Type B pancreatic cell (in vitro differentiated cells): ENCODE results near the gene NRCAM. TPM values are rescaled to one million over a fixed set of nuclear protein-coding genes. Genes with fewer than 3 reads are reported as not detected.
A peak's percentile ranks its signal among the peaks of the same experiment; 100 is the strongest.

Source experiments
- DNase-seq: peaks from one replicate; pipeline ENCODE4 v3.0.0; 2021; ENCODE audit warnings: mixed read lengths; ENCODE audit not compliant: unreplicated experiment; ENCODE audit errors: extremely low spot score
- H3K27ac Mint-ChIP-seq: 2 replicates; pipeline ENCODE4 v1.8.0; 2021; ENCODE audit warnings: mild to moderate bottlenecking, mixed read lengths
- H3K27me3 Mint-ChIP-seq: 2 replicates; pipeline ENCODE4 v1.8.0; 2021; ENCODE audit warnings: mixed read lengths
- H3K36me3 Mint-ChIP-seq: 2 replicates; pipeline ENCODE4 v1.8.0; 2021; ENCODE audit warnings: mixed read lengths
- H3K4me1 Mint-ChIP-seq: one replicate; pipeline ENCODE4 v1.8.0; 2021; ENCODE audit warnings: mixed read lengths; ENCODE audit not compliant: unreplicated experiment
- H3K4me3 Mint-ChIP-seq: 2 replicates; pipeline ENCODE4 v1.8.0; 2021; ENCODE audit warnings: mild to moderate bottlenecking, mixed read lengths
- H3K9me3 Mint-ChIP-seq: 2 replicates; pipeline ENCODE4 v1.8.0; 2021; ENCODE audit warnings: mixed read lengths
- total RNA-seq: library from RNA; stranded (reverse); gene quantifications from 2 replicates; pipeline ENCODE4 v1.2.1, GENCODE V29; 2021; ENCODE audit warnings: low replicate concordance
- TF ChIP-seq, protein P1 (sequence below): fragments of 200-600 bp; sonication (generic); conservative IDR thresholded peaks from 2 replicates; pipeline ENCODE4 v1.5.0; 2021; ENCODE audit warnings: antibody characterized with exemption, mild to moderate bottlenecking

The NRCAM gene
- total RNA-seq, 1 donor from 2014 or later = 41.0 TPM

- H3K9me3 Mint-ChIP-seq = no peaks in the 10 kb centered on the region
- peaks cover 10% of the 10 kb centered on the region for H3K36me3 Mint-ChIP-seq
- H3K27me3 Mint-ChIP-seq = no peaks in the 10 kb centered on the region
- no peak overlapping the region for H3K27ac Mint-ChIP-seq
- H3K4me1 Mint-ChIP-seq = no peaks in the 10 kb centered on the region
- H3K4me3 Mint-ChIP-seq = no peak overlapping the region
- TF ChIP-seq, protein P1, sequence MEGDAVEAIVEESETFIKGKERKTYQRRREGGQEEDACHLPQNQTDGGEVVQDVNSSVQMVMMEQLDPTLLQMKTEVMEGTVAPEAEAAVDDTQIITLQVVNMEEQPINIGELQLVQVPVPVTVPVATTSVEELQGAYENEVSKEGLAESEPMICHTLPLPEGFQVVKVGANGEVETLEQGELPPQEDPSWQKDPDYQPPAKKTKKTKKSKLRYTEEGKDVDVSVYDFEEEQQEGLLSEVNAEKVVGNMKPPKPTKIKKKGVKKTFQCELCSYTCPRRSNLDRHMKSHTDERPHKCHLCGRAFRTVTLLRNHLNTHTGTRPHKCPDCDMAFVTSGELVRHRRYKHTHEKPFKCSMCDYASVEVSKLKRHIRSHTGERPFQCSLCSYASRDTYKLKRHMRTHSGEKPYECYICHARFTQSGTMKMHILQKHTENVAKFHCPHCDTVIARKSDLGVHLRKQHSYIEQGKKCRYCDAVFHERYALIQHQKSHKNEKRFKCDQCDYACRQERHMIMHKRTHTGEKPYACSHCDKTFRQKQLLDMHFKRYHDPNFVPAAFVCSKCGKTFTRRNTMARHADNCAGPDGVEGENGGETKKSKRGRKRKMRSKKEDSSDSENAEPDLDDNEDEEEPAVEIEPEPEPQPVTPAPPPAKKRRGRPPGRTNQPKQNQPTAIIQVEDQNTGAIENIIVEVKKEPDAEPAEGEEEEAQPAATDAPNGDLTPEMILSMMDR = peak; percentile 94
- no peak for DNase-seq
These were observed 41.0 kb upstream of the NRCAM start for GRCh38 chr7:108497082-108497725.

- H3K27ac Mint-ChIP-seq = no peak overlapping the region
- H3K4me1 Mint-ChIP-seq = no peaks in the 10 kb centered on the region
- TF ChIP-seq, protein P1 = no peak
- no peaks in the 10 kb centered on the region for H3K27me3 Mint-ChIP-seq
- H3K9me3 Mint-ChIP-seq = no peaks in the 10 kb centered on the region
- no peak overlapping the region for H3K4me3 Mint-ChIP-seq
- H3K36me3 Mint-ChIP-seq = peaks cover 8% of the 10 kb centered on the region
- no peak for DNase-seq
These were observed 36.5 kb upstream of the NRCAM start for GRCh38 chr7:108492742-108493141.

- no peak overlapping the region for H3K27ac Mint-ChIP-seq
- no peak overlapping the region for H3K4me3 Mint-ChIP-seq
- TF ChIP-seq, protein P1 = no peak
- peaks cover 8% of the 10 kb centered on the region for H3K36me3 Mint-ChIP-seq
- no peaks in the 10 kb centered on the region for H3K9me3 Mint-ChIP-seq
- no peak for DNase-seq
- H3K27me3 Mint-ChIP-seq = no peaks in the 10 kb centered on the region
- H3K4me1 Mint-ChIP-seq = no peaks in the 10 kb centered on the region
These were observed 32.7 kb upstream of the NRCAM start for GRCh38 chr7:108488768-108489538.

DNA sequence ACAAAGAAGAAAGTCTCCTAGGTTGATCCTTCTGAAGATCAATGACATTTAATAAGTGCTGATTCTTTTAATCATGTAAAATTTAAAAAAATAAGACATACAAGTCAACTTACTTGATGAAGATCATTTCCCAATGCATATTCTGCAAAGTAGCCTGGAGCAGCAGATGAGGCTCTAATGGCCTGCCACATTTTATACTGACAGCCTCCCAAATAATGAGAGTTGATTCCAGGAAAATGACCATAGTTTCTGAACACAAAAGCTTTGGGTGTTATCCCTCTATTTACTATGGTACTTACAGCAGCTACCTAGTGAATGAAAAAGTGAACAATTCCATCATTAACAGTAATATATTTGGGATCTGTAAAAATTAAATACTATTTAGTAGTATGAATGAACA, 31.4 kb upstream of the NRCAM start:
- Mint-ChIP-seq H3K36me3 (peaks cover 8% of the 10 kb centered on the region), H3K4me1 (no peaks in the 10 kb centered on the region), H3K4me3 (no peak overlapping the region), H3K27me3 (no peaks in the 10 kb centered on the region), H3K27ac (no peak overlapping the region), H3K9me3 (no peaks in the 10 kb centered on the region)
- DNase-seq = no peak
- TF ChIP-seq, protein P1 = no peak

- Mint-ChIP-seq H3K4me1 (no peaks in the 10 kb centered on the region), H3K36me3 (peaks cover 8% of the 10 kb centered on the region)
These were observed 30.2 kb upstream of the NRCAM start for GRCh38 chr7:108486291-108486966.

More at GRCh38 chr7:108486291-108486966, 30.2 kb upstream of the NRCAM start:
- no peak overlapping the region for H3K27ac Mint-ChIP-seq
- no peaks in the 10 kb centered on the region for H3K27me3 Mint-ChIP-seq
- no peak for DNase-seq
- no peak overlapping the region for H3K4me3 Mint-ChIP-seq
- TF ChIP-seq, protein P1 = no peak
- H3K9me3 Mint-ChIP-seq = no peaks in the 10 kb centered on the region
